Inflammatory macrophage treated with lipopolysaccharide for 4 hours (primary cell): ENCODE results near the gene TPST2.

Experiments used
- DNase-seq: peaks from one replicate; pipeline ENCODE4 v3.0.0-alpha.2; 2020

The TPST2 gene

GRCh38 chr22:26489447-26490036 is 100.4 kb downstream of the TPST2 start:
- DNase-seq = no peak

- no peak for DNase-seq
Measured at GRCh38 chr22:26487996-26488395, 101.9 kb downstream of the TPST2 start.

GRCh38 chr22:26486394-26486793 is 103.5 kb downstream of the TPST2 start:
- no peak for DNase-seq

GRCh38 chr22:26485806-26486390 is 104.0 kb downstream of the TPST2 start:
- DNase-seq = no peak

- no peak for DNase-seq
Measured at GRCh38 chr22:26485013-26485412, 104.9 kb downstream of the TPST2 start.

- peak; percentile 38 for DNase-seq
Measured at GRCh38 chr22:26484360-26484706, 105.6 kb downstream of the TPST2 start.

GRCh38 chr22:26483439-26484359 is 106.2 kb downstream of the TPST2 start, which contains the start of the genes HPS4 and SRRD:
Gene HPS4 (minus strand): TSS chr22:26483783. CDS start chr22:26481762, 2,021 bp downstream.
Gene SRRD (plus strand): TSS chr22:26483877. CDS start chr22:26483891, 14 bp downstream.
- DNase-seq = peak; percentile 90

- DNase-seq = no peak
Measured at GRCh38 chr22:26483043-26483438, 106.9 kb downstream of the TPST2 start.

GRCh38 chr22:26482161-26482560 is 107.8 kb downstream of the TPST2 start:
- DNase-seq = peak; percentile 19

- DNase-seq = peak; percentile 61
Measured at GRCh38 chr22:26481694-26482093, 108.2 kb downstream of the TPST2 start.

GRCh38 chr22:26481112-26481693 is 108.7 kb downstream of the TPST2 start:
- no peak for DNase-seq

GRCh38 chr22:26480611-26480932 is 109.4 kb downstream of the TPST2 start:
- no peak for DNase-seq

GRCh38 chr22:26479792-26480610 is 109.9 kb downstream of the TPST2 start:
- DNase-seq = peak; percentile 55

GRCh38 chr22:26479043-26479791 is 110.7 kb downstream of the TPST2 start:
- DNase-seq = no peak

- no peak for DNase-seq
Measured at GRCh38 chr22:26477341-26477731, 112.6 kb downstream of the TPST2 start.

- DNase-seq = peak; percentile 62
Measured at GRCh38 chr22:26476705-26477340, 113.1 kb downstream of the TPST2 start.

- DNase-seq = peak; percentile 69
Measured at GRCh38 chr22:26474682-26475081, 115.2 kb downstream of the TPST2 start.
